Body of pancreas (tissue), 4 donors: Measurements from ENCODE around the gene VGF.

Experiments
- POLR2A ChIP-seq, 3 donors: fragments of 450-650 bp; IDR thresholded peaks; one replicate each; pipeline ENCODE4 v1.6.1; 2016; ENCODE audit warnings: antibody characterized with exemption in 3 of 3, mild to moderate bottlenecking in 2 of 3
- TF ChIP-seq, protein P1 (sequence below), 7 experiments: fragments of 450-650 bp in 4 of 7; fragments of 200-600 bp in 3 of 7; sonication (generic) in 3 of 7; IDR thresholded peaks; one replicate each; pipeline ENCODE4 v1.5.1; 2016 to 2019; ENCODE audit warnings: antibody characterized with exemption in 7 of 7

DNA sequence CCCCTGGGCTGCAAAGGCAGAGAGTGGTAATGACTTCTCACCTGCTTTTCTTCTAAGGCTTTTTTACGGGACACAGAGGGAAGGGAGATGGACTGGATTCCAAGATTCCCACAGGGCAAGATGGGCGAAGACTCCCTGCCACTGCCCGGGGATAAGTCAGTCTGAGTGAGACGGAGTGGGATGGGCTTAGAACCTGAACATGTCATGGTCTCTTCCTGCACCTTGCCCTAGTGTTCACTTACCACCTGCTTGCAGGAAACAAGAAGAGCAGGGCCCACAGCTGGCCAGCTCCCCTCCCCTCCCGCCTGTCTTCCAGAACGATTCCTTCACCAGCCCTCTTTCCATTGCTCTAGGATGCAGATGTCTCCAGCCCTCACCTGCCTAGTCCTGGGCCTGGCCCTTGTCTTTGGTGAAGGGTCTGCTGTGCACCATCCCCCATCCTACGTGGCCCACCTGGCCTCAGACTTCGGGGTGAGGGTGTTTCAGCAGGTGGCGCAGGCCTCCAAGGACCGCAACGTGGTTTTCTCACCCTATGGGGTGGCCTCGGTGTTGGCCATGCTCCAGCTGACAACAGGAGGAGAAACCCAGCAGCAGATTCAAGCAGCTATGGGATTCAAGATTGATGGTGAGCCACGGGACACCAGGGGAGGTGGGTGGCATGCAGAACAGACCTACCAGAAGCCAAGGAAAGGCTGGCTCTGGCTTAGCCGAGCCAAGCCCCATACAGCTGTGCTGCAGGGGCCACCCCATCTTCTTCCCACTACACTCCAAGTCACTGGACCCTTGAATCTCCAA lies 37.1 kb downstream of the VGF start:
- TF ChIP-seq, protein P1, sequence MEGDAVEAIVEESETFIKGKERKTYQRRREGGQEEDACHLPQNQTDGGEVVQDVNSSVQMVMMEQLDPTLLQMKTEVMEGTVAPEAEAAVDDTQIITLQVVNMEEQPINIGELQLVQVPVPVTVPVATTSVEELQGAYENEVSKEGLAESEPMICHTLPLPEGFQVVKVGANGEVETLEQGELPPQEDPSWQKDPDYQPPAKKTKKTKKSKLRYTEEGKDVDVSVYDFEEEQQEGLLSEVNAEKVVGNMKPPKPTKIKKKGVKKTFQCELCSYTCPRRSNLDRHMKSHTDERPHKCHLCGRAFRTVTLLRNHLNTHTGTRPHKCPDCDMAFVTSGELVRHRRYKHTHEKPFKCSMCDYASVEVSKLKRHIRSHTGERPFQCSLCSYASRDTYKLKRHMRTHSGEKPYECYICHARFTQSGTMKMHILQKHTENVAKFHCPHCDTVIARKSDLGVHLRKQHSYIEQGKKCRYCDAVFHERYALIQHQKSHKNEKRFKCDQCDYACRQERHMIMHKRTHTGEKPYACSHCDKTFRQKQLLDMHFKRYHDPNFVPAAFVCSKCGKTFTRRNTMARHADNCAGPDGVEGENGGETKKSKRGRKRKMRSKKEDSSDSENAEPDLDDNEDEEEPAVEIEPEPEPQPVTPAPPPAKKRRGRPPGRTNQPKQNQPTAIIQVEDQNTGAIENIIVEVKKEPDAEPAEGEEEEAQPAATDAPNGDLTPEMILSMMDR (IDR thresholded peaks at IDR 0.05), result no peak
- no peak for TF ChIP-seq POLR2A (IDR thresholded peaks at IDR 0.05)
